HG03575 (cell line): ENCODE results near the gene YAF2.
A peak's percentile ranks its signal among the peaks of the same experiment; 100 is the strongest.

ENCODE experiments used
- ATAC-seq: cut with Tn5 transposase; IDR thresholded peaks from one replicate; pipeline ENCODE4 v1.9.1; 2021; ENCODE audit not compliant: unreplicated experiment, insufficient number of reproducible peaks, low FRiP score; ENCODE audit errors: extremely low read depth

The YAF2 gene

DNA sequence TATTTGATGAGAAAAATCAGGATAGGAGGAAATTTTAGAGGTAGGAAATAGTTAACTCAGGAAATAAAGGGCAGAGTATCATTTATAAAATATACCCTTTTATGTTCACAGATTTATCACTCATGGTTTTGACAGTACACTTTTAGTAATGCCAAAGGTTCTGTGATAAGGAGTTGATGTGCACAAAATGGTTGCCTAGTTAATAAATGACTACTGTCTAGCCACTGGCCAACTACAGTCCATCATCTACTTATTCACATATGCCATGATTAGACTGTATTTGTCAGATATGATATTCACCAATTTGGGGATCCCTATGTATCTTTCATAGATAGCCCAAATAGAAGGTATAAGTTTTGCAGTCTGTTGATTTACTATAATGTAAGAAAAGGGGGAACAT, 74.1 kb downstream of the YAF2 start:
- ATAC-seq = no peak

DNA sequence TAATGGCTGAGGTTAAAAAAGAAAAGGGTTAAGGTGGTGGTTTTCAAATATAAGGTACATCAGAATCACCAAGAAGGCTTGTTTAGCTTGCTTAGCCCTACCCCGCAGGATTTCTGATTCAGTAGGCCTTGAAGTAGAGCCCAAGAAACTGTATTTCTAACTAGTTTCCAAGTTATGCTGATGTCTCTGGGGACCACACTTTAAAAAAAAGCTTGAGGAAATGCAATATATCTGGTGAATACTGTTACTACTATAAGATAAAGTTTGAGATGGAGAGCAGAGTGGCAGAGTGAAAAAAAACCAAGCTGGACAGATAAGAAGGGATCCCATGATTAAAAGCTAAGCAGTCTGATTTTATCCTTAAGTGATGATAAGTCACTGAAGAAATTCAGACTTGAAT, 75.1 kb downstream of the YAF2 start:
- ATAC-seq = no peak

DNA sequence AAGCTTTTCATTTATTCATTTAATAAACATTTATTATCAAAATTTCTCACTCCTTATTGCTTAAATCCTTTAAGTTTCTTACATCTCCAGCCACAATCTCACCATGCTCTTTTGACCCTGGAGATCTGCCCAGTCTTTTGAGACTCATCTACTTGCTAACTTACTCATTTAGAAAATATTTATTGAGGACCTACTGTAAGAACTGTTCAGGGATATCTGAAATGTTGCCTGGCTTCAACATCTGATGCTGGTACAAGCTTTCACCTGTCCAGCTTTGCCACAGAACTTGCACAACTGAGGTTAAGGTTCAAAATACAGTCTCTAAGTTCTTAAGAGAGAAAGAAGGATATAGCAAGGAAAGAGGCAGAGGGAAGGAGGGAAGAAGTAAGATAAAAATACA, 75.9 kb downstream of the YAF2 start:
- ATAC-seq = no peak

DNA sequence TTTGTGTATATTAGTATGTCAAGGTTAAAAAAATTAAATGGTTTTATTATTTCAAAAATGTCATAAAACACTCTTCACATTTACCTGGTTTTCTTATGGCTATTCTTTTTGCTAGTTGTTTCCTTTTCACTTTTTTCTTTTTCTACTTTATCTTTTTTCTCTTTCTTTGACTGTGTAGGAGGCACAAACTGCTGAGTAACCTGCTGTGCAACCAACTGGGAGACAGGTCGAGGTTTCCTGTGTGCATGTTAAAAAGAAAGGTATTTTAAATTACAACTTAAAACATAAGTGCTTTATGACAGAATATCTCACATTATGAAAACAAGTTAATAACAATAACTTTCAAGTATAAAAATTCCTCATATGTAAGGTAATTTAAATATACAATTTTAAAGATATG, 76.5 kb downstream of the YAF2 start:
- ATAC-seq = no peak

DNA sequence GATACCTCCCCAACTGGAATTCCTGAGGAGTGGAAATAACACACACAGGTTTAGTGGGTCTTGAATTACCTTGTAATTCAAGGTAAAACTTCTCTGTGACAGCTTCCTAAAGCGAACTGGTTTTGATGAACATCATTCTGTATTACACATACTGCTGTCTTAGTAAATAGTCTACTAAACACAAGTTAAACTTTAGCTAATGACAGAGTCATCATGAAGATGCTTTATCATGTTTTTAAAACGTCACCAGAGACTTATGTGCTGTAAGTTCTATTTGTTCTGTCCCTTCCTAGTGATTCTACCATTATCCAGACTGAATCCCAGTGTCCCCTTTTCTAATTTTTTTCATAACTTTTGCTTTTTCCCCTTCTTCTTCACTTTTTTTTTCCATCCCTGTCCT, 81.8 kb downstream of the YAF2 start:
- ATAC-seq = no peak

DNA sequence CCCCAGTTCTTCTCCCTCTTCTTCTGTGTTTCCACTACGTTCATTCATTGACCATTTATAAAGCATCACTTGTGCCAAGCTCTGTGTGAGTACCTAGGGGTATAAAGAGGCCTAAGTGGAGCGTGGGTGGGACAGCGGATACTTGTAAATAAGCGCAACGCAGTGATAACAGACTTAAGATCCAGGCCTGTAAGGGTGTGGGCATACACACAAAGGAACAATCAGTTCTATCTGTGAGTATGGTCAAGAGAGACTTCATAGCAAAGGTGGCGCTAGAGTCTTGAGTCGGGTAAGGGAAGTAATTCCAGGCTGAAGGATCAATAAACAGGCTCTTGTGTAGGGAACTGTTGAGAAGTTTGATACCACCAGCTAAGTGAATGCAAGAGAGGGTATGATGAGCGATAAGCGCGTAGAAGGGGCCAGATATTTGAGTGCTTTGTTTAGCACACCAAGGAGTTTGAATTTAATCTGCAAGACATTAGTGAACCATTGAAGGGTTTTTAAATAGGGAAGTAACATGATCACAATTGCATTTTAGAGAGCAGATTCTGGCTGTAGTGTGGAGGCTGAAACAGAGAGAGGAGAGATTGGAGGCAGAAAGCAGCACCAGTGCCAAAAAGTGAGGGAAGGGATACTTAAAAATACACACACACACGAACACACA, 92.4 kb downstream of the YAF2 start:
- no peak for ATAC-seq

DNA sequence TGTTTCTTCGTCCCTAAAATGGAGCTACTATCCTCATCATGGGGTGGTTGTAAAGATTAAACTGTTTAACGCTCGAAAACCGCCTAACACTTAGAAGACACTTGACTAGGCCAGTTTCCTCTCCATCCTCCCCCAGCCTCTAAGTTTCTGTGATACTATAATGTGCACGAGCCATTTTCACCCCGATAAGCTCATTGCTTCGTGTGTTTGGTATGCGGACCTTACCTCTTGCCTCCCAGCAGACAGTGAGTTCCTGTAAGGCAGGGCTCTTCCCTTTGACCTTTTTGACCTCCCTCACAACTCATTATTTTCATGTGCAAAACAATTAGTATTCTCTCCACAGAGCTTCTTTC, 92.9 kb downstream of the YAF2 start:
- no peak for ATAC-seq

DNA sequence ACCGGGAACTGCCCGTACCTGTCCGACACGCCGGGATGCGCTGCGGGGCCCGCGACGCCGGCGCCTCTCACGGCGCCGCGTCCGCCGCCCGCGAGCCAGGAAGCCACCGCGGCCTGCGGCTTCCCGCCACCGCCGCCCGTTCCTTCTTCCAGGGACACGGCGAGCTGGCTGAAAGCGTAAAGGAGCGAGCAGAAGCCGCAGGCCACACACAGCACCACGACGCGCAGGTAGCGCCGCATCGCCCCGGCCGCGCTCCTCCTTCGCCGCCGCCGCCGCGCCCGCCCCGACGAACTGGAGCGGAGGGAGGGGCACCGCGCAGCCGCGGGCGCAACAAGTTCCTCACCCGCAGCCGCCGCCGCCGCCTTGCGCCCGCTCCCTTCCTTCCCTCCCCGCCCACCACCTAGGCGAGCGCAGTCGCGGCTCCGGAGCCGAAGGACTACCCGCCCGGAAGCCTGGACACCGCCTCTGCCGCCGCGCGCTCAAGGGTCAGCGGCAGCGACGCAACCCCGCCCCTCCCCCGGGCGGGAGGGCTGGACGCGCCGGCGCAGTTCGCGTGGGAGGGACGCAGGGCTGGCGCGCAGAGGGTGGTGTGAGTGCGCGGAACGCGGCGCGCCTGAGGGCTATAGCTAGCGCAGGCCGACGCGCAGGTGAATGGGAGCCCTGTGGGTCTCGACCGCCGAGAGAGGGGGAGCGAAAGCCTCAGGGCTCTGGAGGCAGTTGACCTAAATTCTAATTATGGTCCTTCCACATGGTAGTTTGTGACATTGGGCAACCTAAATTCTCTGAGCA, 93.4 kb downstream of the YAF2 start, which contains the start of gene GXYLT1:
TSS of gene GXYLT1 (minus strand) at position 467 of the 789 bp plus-strand sequence. CDS start at position 239, 228 bp downstream.
- peak; percentile 71 for ATAC-seq

DNA sequence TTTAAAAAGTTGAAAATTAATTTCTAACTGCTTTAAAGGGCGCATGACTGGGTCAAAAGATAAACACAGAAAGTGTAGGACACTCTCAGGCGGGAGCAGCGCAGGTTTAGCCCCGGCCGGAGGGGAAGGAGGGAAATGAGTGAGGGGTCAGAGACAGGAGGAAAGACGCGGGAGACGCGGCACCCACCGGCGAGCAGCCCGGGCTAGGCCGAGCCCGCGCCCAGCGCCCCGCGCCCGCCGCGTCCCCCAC, 94.0 kb downstream of the YAF2 start:
- ATAC-seq = peak; percentile 18

DNA sequence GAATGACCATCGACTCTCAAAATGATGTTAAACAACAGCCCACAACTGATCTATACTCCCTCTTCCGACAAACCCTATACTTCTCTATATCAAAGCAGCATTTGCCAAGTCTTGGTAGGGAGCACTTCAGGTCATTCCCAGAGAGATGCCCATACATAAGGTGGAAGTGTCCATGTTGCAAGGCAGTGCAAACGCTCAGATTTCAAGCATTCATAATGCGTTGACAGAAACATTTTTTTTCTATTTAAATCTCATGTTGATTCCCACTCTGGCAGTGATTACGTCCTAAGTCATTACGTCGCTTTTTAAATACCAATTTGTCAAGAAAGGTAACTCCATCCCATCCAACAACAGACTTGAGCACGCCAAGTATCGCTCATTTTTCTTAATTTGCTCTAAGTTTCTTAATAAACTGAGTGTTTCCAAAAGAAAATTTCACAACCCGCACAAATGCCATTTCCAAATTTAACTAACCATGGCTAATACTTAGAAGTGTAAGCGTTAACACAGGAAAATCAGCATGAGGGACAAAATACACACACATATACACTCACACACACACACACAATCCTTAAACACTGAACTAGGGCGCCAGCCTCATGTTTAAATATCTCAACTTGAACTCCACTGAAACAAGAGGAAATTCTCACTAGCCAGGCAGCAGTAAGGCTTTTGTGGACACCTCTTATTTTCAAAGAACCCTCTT, 94.4 kb downstream of the YAF2 start:
- ATAC-seq = peak; percentile 5

DNA sequence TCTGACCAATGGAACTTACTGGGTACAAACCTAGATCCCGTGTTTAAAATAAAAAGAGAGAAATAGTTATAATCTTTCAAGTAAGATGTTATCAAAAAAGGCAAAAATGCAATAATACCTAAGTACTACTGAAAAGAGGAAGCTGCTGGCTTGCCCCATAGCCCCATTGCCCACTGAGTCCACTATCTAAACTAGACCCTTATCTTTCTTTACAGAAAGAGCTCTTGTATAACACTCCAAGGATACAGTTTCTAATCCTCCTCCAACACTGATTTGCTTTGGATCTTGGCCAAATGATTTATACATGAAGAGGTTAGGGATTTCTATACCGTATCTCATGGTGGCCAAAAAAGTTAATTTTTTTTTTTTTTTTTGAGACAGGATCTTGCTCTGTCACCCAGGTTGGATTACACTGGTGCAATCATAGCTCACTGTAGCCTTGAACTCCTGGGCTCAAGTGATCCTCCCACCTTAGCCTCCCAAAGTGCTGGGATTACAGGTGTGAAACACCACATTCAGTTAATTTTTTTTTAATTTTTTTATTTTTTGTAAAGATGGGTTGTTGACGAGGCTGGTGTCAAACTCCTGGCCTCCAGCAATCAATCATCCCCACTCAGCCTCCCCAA, 96.0 kb downstream of the YAF2 start:
- no peak for ATAC-seq

DNA sequence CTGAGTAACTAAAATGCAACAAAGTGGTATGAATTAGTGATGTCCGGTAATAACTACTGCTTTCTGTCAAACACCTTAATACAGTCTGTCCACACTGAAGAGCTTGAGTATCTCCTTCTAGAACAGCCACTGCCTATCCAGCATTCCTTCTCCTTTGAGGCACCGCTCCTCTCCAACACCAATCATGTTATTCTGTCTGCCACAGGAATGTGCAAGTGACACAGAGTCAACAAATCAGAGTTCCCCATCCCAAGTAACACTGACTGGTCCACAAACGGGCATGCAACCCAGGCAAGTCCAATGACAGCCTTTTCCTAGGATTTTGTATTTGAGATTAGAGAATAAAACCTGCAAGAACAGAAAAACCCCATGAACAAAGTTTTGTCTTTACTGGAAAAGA, 97.1 kb downstream of the YAF2 start:
- no peak for ATAC-seq

DNA sequence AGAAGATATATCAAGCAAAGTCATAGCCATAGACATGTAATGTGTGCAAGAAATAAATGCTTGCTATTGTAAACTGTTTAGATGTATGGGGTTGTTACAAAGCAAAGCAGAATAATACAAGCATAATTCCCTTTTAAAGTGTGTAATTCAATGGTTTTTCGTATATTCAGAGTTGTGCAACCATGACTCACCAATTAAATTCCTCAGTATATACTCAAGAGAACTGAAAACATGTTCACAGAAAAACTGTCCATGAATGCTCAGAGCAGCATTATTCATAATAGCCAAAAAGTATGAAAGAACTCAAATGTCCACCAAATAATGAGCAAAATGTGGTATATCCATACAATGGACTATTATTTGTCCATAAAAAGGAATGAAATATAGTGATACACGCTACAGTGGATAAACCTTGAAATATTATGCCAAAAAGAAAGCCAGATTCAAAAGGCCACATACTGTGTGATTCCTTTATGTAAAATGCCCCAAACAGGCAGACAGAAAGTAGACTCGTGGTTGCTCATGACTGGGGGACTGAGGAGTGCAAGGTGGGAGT, 102.7 kb downstream of the YAF2 start:
- ATAC-seq = no peak

DNA sequence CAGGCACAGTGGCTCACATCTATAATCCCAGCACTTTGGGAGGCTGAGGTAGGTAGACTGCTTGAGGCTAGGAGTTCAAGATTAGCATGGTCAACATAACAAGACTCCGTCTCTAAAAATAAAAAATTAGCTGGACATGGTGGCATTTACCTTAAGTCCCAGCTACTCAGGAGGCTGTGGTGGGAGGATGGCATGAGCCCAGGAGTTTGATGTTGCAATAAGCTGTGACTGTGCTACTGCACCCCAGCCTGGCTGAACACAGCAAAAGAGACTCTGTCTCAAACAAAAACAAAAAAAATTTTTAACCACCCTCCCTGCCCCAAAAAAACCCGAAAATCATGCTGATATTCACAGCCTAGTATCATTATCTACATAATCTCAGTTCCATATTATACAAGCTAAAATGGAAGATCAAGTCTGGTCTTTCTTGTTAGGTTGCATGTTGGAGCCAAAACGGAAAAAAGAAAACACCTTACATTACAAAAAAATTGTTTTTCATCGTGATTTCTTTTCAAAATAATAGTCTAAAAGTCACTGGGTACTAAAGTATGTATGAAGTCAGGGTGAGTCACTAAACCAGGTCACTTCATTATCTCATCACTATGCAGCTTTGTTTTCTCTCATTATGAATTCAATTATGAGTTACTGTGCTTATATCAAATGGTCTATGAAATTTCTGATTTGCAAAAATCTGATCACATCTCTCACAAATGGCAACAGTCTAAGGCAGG, 107.2 kb downstream of the YAF2 start:
- no peak for ATAC-seq

DNA sequence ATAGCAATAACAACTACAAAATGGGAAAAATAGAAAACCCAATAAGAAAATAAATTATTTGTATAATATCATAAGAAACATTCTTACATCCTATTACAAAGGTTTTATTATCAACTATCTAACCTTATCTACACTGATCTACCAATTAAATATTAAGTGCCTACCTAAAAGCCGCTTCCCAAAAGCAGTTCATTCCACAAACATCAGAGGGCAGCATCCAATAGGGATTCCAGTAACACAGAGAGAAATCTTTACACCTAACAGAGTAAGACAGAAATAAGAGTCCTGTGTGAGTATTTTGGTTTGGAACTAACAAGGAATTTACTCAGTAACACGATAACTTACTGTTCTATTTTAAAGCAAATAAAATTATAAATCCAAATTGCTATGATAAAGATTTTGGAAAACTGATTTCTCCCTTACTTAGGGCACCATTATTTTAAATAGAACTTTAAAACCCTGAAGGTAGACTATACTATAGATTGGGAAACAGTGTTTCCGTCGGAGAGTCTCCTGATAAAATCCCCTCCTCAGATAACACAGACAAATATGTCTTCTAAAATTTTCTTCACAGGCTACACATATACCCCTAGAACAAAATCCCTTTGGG, 108.3 kb downstream of the YAF2 start:
- no peak for ATAC-seq

DNA sequence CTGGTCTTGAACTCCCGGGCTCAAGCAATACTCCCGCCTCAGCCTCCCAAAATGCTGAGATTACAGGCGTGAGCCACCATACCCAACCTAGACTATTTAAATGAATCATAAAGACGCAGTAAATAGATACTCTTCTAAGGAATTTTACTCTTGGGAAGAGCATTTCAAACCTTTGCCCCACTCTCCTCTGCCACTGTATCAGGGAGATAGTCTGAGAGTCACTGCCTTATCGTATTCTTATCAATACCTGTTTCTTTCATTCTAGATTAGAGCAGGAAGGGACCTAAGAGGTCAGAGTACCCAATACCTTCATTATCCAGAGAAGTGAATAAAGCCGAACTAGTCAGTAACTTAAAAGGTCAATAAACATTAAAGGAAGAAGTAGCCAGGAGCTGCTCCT, 109.2 kb downstream of the YAF2 start:
- no peak for ATAC-seq

DNA sequence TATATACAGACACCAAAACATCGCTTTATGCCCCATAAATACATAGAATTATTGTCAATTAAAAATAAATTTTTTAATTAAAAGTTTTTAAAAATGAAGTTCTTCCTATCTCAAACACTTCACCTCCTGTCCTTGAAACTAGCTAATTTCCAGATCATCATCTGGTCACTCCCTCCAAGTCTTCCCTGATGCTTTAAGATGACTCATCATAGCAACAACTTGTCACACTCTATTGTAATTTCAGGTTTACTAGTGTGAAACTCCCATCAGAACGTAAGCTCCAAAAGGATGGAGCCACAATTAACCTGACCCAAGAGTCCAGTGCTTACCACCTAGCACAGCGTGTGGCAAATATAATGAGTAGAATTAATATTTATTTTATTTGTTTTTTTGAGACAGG, 109.7 kb downstream of the YAF2 start:
- no peak for ATAC-seq

DNA sequence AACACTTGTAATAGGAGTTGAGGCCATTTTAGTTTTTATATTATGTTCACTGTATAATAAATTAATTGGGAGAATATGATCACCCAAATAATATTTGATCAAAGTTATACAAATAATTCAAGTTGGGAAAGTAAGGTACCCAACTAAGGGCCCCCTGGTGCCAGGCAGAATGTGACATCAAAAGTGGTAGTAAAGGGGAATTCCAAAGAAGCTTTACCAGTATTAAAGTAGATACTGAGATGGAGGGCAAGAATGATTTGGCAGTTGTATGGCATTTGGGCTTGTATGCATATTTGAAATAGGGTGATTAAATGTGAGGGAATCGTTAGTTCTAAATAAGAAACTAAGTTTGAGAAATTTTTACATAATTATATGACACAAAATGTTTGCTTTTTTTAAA, 111.1 kb downstream of the YAF2 start:
- no peak for ATAC-seq

DNA sequence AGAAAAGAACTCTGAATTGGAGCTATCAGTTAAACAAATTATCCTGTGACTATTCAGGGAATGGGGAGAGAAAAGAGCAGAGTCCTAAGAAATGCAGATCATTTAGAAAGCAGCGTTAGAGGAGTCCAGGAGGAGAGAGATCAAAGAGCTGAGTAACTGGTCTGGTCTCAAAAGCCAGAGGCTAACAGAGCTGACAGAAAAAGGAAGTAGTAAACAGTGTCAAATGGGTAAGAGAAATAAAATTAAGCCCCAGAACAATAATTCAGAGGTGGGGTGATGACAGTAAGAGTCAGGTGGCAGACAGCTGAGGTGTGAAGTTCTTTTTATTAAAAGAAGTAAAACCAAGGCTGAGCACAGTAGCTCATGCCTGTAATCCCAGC, 112.7 kb downstream of the YAF2 start:
- no peak for ATAC-seq
